ENCODE measurements around the gene MYO3B.
"Not testable (repeated sequence)": the region's sequence is repeated elsewhere in the genome, so short reads cannot be mapped to it uniquely, and the experiment has no call there.

Gene MYO3B

GRCh38 chr2:170660409-170660808 is 482.5 kb downstream of the MYO3B start:
- no peak for DNase-seq

DNA sequence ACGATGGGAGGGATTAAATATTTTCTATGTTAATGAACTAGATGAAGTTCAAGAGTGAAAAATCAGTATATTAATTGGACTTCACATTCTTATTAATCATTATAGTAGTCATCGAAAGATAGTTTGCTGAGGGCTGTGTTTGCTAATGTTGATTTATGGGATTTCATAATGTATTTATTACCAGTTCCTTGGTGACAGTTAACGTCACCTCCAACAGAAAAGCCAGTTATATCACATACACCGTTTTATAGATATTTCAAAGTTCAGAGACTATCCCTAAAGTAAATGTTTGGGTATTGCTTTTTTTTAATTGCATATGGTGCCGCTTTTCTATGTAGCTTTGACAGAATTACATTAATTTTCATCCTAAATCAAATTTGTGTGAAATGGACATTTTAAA is 487.8 kb downstream of the MYO3B start:
- no peak for DNase-seq

DNA sequence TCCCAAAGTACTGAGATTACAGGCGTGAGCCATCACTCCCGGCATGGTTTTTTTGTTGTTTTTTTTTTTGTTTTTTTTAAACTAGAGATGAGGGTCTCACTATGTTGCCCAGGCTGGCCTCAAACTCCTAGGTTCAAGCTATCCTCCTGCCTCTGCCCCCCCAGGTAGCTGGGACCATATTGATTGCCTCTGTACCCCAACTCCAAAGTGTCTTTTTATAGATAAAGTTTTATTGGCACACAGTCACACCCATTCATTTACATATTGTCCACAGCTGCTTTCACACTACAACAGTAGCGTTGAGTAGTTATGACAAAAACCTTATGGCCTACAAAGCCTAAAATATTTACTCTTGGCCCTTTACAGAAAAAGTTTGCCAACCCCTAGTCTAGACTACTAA is 492.0 kb downstream of the MYO3B start:
- no peak for DNase-seq

DNA sequence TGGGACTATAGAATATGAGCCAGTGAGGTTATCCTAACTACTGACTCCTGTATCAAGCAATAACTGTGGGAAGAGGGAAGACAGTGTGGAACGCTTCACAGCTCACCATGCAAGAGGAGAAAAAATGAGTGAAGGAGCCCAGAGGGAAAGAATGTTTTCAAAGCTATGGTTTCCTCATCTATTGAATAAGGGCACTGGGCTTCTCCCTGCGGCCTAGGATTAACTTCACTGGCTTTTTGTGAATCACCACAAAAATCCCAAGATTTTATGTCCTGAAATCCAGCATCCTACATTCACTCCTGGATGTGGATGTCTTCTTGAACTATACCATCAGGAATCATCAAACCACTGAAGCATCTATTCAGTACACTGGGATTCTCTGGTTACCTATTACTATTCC is 492.7 kb downstream of the MYO3B start:
- DNase-seq: no peak

- no peak for DNase-seq
Measured at GRCh38 chr2:170671079-170671478, 493.1 kb downstream of the MYO3B start.

GRCh38 chr2:170674282-170674681 is 496.3 kb downstream of the MYO3B start:
- DNase-seq: not testable (repeated sequence)

DNA sequence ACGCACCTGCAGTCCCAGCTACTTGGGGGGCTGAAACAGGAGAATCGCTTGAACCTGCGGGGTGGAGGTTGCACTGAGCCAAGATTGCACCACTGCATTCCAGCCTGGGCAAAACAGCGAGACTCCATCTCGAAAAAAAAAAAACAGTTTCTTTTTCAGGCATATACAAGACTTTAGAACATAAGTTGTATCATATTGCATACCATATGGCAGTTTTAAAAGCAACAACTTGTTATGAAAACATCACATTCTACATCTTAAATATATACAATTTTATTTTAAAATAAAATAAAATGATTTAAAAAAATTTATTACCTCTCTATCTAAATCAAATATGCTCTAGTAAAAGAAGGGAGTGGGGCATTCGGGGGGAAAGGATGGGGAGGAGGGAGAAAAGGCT is 497.8 kb downstream of the MYO3B start:
- no peak for DNase-seq

GRCh38 chr2:170679607-170680079 is 501.7 kb downstream of the MYO3B start:
- DNase-seq: no peak

- DNase-seq: no peak
Measured at GRCh38 chr2:170680172-170680941, 502.4 kb downstream of the MYO3B start.

DNA sequence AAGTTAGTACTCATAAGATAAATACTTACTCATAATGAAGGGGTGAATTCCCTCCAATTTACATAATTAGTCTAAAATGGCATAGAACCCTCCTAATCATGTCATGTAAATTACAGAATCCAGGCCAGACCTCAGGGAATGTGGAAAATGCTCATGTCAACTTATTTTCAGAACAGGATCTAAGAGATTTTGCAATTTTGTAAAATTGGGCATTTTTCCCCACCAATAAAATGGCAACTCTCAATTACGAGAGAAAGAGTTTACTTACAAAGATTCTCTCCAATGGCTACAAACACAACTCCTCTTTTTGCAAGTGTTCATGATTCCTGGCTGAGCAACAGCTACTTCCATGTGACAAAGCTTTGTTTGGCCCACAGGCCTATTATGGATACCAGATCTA is 503.4 kb downstream of the MYO3B start:
- no peak for DNase-seq

GRCh38 chr2:170685591-170685990 is 507.6 kb downstream of the MYO3B start:
- DNase-seq: no peak

GRCh38 chr2:170689481-170689880 is 511.5 kb downstream of the MYO3B start:
- DNase-seq: no peak

GRCh38 chr2:170690640-170691039 is 512.7 kb downstream of the MYO3B start:
- no peak for DNase-seq

DNA sequence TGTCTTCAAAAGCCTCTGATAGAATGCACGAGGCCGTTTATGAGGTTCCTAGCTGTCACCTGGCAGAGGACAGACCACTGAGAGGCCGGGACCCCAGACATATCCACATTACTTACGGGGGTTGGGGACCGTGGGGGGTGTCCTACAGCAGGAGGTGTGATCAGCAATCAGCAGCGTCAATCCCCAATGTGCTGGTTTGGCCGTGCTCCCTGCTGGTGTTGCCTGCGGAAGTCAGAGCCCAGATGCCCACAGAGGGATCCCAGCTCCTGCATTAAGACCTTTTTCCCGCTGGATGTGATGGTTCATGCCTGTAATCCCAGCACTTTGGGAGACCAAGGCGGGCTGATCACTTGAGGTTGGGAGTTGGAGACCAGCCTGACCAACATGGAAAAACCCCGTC is 516.4 kb downstream of the MYO3B start:
- no peak for DNase-seq

GRCh38 chr2:170695521-170696410 is 517.8 kb downstream of the MYO3B start:
- DNase-seq: no peak

DNA sequence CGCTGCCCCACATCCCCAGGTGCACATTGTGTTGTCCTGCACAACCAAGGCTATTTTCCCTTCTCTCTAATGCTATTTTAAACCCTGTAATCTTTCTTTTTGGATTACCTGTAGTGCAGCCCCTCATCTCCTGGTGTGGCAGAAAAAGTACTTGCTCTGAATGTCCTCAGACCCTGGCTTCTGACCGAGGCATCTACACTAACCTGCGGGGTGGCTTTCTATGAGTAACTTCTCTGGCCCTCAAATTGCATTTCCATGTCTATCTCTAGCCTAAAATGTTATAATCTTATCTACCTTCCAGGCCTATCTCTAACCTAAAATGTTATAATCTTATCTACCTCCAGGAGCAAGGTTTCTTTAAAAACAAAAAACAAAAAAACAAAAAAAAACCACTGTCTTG is 519.0 kb downstream of the MYO3B start:
- DNase-seq: no peak

DNA sequence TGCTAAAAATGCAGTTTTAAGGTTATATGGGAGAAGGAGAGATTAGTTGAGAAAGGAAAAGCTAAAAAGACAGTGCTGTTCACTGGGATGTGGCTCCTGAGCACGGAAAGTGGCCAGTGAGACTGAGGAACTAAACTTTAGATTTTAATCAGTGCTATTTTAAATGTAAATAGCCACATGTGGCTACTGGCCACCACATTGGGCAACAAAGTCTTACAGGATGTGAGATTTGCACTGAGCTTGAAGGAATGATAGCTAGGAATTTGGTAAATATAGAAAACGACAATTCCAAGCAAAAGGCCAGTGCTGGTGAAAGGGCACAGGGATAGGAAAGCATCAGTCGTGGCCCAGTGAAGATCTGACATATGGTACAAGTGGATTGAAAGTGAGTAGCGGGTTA is 523.1 kb downstream of the MYO3B start:
- DNase-seq: no peak

- DNase-seq: no peak
Measured at GRCh38 chr2:170703776-170704476, 526.0 kb downstream of the MYO3B start.

Data from T-helper 9 cell (primary cell).